WERI-Rb-1 (cell line): ENCODE results near the gene FNDC11.
A peak's percentile ranks its signal among the peaks of the same experiment; 100 is the strongest.

Source experiments
- DNase-seq: peaks from one replicate; pipeline ENCODE4 v3.0.0-alpha.2; 2020
- H3K27ac ChIP-seq: fragments of 250-450 bp; sonication (Bioruptor Pico); 2 replicates; pipeline ENCODE4 v1.5.1; 2020; ENCODE audit warnings: mild to moderate bottlenecking, moderate library complexity
- H3K27me3 ChIP-seq: fragments of 250-450 bp; sonication (Bioruptor Pico); 2 replicates; pipeline ENCODE4 v1.5.1; 2021; ENCODE audit warnings: mild to moderate bottlenecking, low read depth, moderate library complexity; ENCODE audit not compliant: insufficient read depth, severe bottlenecking
- H3K36me3 ChIP-seq: fragments of 250-450 bp; sonication (Bioruptor Pico); 2 replicates; pipeline ENCODE4 v1.5.1; 2020; ENCODE audit warnings: mild to moderate bottlenecking, moderate library complexity
- H3K4me3 ChIP-seq: 2 replicates; pipeline ENCODE4 v1.5.1; 2011; ENCODE audit warnings: low read depth, mild to moderate bottlenecking, control low read depth, low read length
- H3K9me3 ChIP-seq: fragments of 250-450 bp; sonication (Bioruptor Pico); 2 replicates; pipeline ENCODE4 v1.5.1; 2021; ENCODE audit warnings: mild to moderate bottlenecking, moderate library complexity; ENCODE audit not compliant: severe bottlenecking
- CTCF ChIP-seq: IDR thresholded peaks from 2 replicates; pipeline ENCODE4 v1.5.1; 2011; ENCODE audit warnings: low read depth, mild to moderate bottlenecking, control low read depth, inconsistent platforms, low read length

Gene FNDC11

GRCh38 chr20:63572788-63573646 is 19.1 kb downstream of the FNDC11 start:
- peak; percentile 41; the same call in 1 of the 2 replicates for TF ChIP-seq CTCF
- Histone ChIP-seq H3K36me3 (no peaks in the 10 kb centered on the region; the same call in 1 of the 2 replicates), H3K27me3 (no peaks in the 10 kb centered on the region), H3K27ac (no peak overlapping the region), H3K9me3 (no peaks in the 10 kb centered on the region), H3K4me3 (peak overlapping the region; percentile 49)
- DNase-seq: no peak

GRCh38 chr20:63573647-63574131 is 19.7 kb downstream of the FNDC11 start:
- H3K9me3 ChIP-seq: no peaks in the 10 kb centered on the region
- no peak for TF ChIP-seq CTCF
- no peaks in the 10 kb centered on the region; the same call in 1 of the 2 replicates for H3K36me3 ChIP-seq
- peak overlapping the region; percentile 49 for H3K4me3 ChIP-seq
- DNase-seq: no peak
- H3K27me3 ChIP-seq: no peaks in the 10 kb centered on the region
- H3K27ac ChIP-seq: no peak overlapping the region

GRCh38 chr20:63574156-63574828 is 20.3 kb downstream of the FNDC11 start, which contains the start of gene HELZ2:
HELZ2 (minus strand) TSS chr20:63574239; CDS start chr20:63572385, 1,854 bp downstream.
- Histone ChIP-seq H3K27ac (peak within 1 kb of the TSS; percentile 59), H3K27me3 (no peaks in the 10 kb centered on the region), H3K4me3 (peak within 1 kb of the TSS; percentile 49), H3K36me3 (no peaks in the 10 kb centered on the region; the same call in 1 of the 2 replicates), H3K9me3 (no peaks in the 10 kb centered on the region)
- DNase-seq: peak; percentile 67
- no peak for TF ChIP-seq CTCF

GRCh38 chr20:63574829-63575743 is 21.1 kb downstream of the FNDC11 start:
- DNase-seq: no peak
- Histone ChIP-seq H3K36me3 (no peaks in the 10 kb centered on the region; the same call in 1 of the 2 replicates), H3K27me3 (no peaks in the 10 kb centered on the region), H3K27ac (no peak overlapping the region; the same call in 1 of the 2 replicates), H3K4me3 (no peak overlapping the region), H3K9me3 (no peaks in the 10 kb centered on the region)
- TF ChIP-seq CTCF: no peak

- DNase-seq: no peak
- Histone ChIP-seq H3K27me3 (no peaks in the 10 kb centered on the region), H3K4me3 (no peak overlapping the region), H3K36me3 (no peaks in the 10 kb centered on the region; the same call in 1 of the 2 replicates), H3K9me3 (no peaks in the 10 kb centered on the region), H3K27ac (no peak overlapping the region)
- TF ChIP-seq CTCF: no peak
Measured at GRCh38 chr20:63576311-63576710, 22.4 kb downstream of the FNDC11 start.
